Measurements from ENCODE around the gene RFC2. TPM values are rescaled to one million over a fixed set of nuclear protein-coding genes. Genes with fewer than 3 reads are reported as not detected.
A peak's percentile ranks its signal among the peaks of the same experiment; 100 is the strongest.
"Not testable (repeated sequence)": the region's sequence is repeated elsewhere in the genome, so short reads cannot be mapped to it uniquely, and the experiment has no call there.

The RFC2 gene
- total and polyA plus RNA-seq, 4 experiments from 2014 or later, result 15.7 to 32.3 (median 19.2) TPM

- Mint-ChIP-seq H3K27ac (peak overlapping the region in 5 of 7 donors; percentile 15 to 57 (median 50)), H3K9me3 (no peaks in the 10 kb centered on the region), H3K4me1 (peaks cover 9 to 19% (median 13%) of the 10 kb centered on the region in 4 donors), H3K4me3 (peak overlapping the region; percentile 20 to 66 (median 56)), H3K27me3 (no peaks in the 10 kb centered on the region), H3K36me3 (no peaks in the 10 kb centered on the region)
- POLR2A ChIA-PET (ENCODE audit: partially characterized antibody), result interaction anchor here (0.9 kb wide), 1 partner anchor 11 kb away, joined by 3 read pairs; no protein-coding TSS in a partner anchor
- CTCF ChIA-PET (ENCODE audit: partially characterized antibody), result interaction anchor here (2.7 to 3.0 kb wide), 2 partner anchors 9 to 11 kb away, joined by 10 to 14 read pairs; no protein-coding TSS in a partner anchor
- H3K4me3 ChIP-seq (ENCODE audit: low read length in 2 of 2), result no peak overlapping the region
- DNase-seq, result no peak
- no peaks in the 10 kb centered on the region for H3K9me3 ChIP-seq (ENCODE audit: control insufficient read depth in 1 of 2, low read length in 2 of 2)
- H3K4me1 ChIP-seq (ENCODE audit: insufficient read depth, low read length), result peaks cover 9% of the 10 kb centered on the region
- H3K27me3 ChIP-seq (ENCODE audit: insufficient read depth, low read length), result no peaks in the 10 kb centered on the region
- intact Hi-C loops (cut with micrococcal nuclease), result no loop called here
- no peak overlapping the region for H3K27ac ChIP-seq (ENCODE audit: low read depth, low read length)
- H3K36me3 ChIP-seq (ENCODE audit: insufficient read depth, low read length), result no peaks in the 10 kb centered on the region
Measured at GRCh38 chr7:74217455-74218342, 36.5 kb downstream of the RFC2 start.

- CTCF ChIA-PET (ENCODE audit: partially characterized antibody), result interaction anchor here (2.7 to 3.0 kb wide), 2 partner anchors 8 to 10 kb away, joined by 10 to 14 read pairs; no protein-coding TSS in a partner anchor
- no peaks in the 10 kb centered on the region for H3K36me3 Mint-ChIP-seq
- peak overlapping the region in 1 of 7 donors; percentile 31 for H3K27ac Mint-ChIP-seq
- DNase-seq, result no peak
- Histone ChIP-seq H3K4me3 (ENCODE audit: low read length in 2 of 2) (no peak overlapping the region), H3K27ac (ENCODE audit: low read depth, low read length) (no peak overlapping the region), H3K36me3 (ENCODE audit: insufficient read depth, low read length) (no peaks in the 10 kb centered on the region), H3K9me3 (ENCODE audit: control insufficient read depth in 1 of 2, low read length in 2 of 2) (no peaks in the 10 kb centered on the region), H3K27me3 (ENCODE audit: insufficient read depth, low read length) (no peaks in the 10 kb centered on the region), H3K4me1 (ENCODE audit: insufficient read depth, low read length) (peaks cover 9% of the 10 kb centered on the region)
- H3K4me1 Mint-ChIP-seq, result peaks cover 9 to 19% (median 13%) of the 10 kb centered on the region in 4 donors
- POLR2A ChIA-PET (ENCODE audit: partially characterized antibody), result no interaction called here
- intact Hi-C loops (cut with micrococcal nuclease), result no loop called here
- no peak overlapping the region for H3K4me3 Mint-ChIP-seq
- no peaks in the 10 kb centered on the region for H3K9me3 Mint-ChIP-seq
- H3K27me3 Mint-ChIP-seq, result no peaks in the 10 kb centered on the region
Measured at GRCh38 chr7:74216361-74216761, 37.8 kb downstream of the RFC2 start.

- Histone ChIP-seq H3K4me3 (ENCODE audit: low read length in 2 of 2) (no peak overlapping the region), H3K9me3 (ENCODE audit: control insufficient read depth in 1 of 2, low read length in 2 of 2) (no peaks in the 10 kb centered on the region), H3K36me3 (ENCODE audit: insufficient read depth, low read length) (no peaks in the 10 kb centered on the region), H3K27me3 (ENCODE audit: insufficient read depth, low read length) (no peaks in the 10 kb centered on the region), H3K4me1 (ENCODE audit: insufficient read depth, low read length) (peaks cover 9% of the 10 kb centered on the region), H3K27ac (ENCODE audit: low read depth, low read length) (no peak overlapping the region)
- ChIA-PET CTCF (ENCODE audit: partially characterized antibody) (no interaction called here), POLR2A (ENCODE audit: partially characterized antibody) (no interaction called here)
- Mint-ChIP-seq H3K9me3 (no peaks in the 10 kb centered on the region), H3K27me3 (no peaks in the 10 kb centered on the region), H3K4me3 (no peak overlapping the region), H3K27ac (no peak overlapping the region), H3K4me1 (peaks cover 9 to 19% (median 13%) of the 10 kb centered on the region in 4 donors), H3K36me3 (no peaks in the 10 kb centered on the region)
- intact Hi-C loops (cut with micrococcal nuclease), result no loop called here
- no peak for DNase-seq
Measured at GRCh38 chr7:74215921-74216320, 38.3 kb downstream of the RFC2 start.

- Histone ChIP-seq H3K4me3 (ENCODE audit: low read length in 2 of 2) (no peak overlapping the region), H3K9me3 (ENCODE audit: control insufficient read depth in 1 of 2, low read length in 2 of 2) (no peaks in the 10 kb centered on the region), H3K4me1 (ENCODE audit: insufficient read depth, low read length) (peaks cover 12% of the 10 kb centered on the region), H3K27ac (ENCODE audit: low read depth, low read length) (no peak overlapping the region), H3K27me3 (ENCODE audit: insufficient read depth, low read length) (no peaks in the 10 kb centered on the region), H3K36me3 (ENCODE audit: insufficient read depth, low read length) (no peaks in the 10 kb centered on the region)
- CTCF ChIA-PET (ENCODE audit: partially characterized antibody), result no interaction called here
- POLR2A ChIA-PET (ENCODE audit: partially characterized antibody), result no interaction called here
- Mint-ChIP-seq H3K4me3 (no peak overlapping the region), H3K36me3 (no peaks in the 10 kb centered on the region), H3K27ac (no peak overlapping the region), H3K4me1 (peaks cover 9 to 19% (median 13%) of the 10 kb centered on the region in 4 donors), H3K9me3 (no peaks in the 10 kb centered on the region), H3K27me3 (no peaks in the 10 kb centered on the region)
- intact Hi-C loops (cut with micrococcal nuclease), result no loop called here
- DNase-seq, result no peak
Measured at GRCh38 chr7:74214816-74215630, 39.2 kb downstream of the RFC2 start.

GRCh38 chr7:74212661-74213060 lies 41.5 kb downstream of the RFC2 start:
- Histone ChIP-seq H3K4me1 (ENCODE audit: insufficient read depth, low read length) (peaks cover 14% of the 10 kb centered on the region), H3K4me3 (ENCODE audit: low read length in 2 of 2) (no peak overlapping the region), H3K36me3 (ENCODE audit: insufficient read depth, low read length) (no peaks in the 10 kb centered on the region), H3K9me3 (ENCODE audit: control insufficient read depth in 1 of 2, low read length in 2 of 2) (no peaks in the 10 kb centered on the region), H3K27me3 (ENCODE audit: insufficient read depth, low read length) (no peaks in the 10 kb centered on the region), H3K27ac (ENCODE audit: low read depth, low read length) (no peak overlapping the region)
- no peak for DNase-seq
- H3K4me3 Mint-ChIP-seq, result no peak overlapping the region
- H3K27me3 Mint-ChIP-seq, result no peaks in the 10 kb centered on the region
- POLR2A ChIA-PET (ENCODE audit: partially characterized antibody), result no interaction called here
- H3K9me3 Mint-ChIP-seq, result no peaks in the 10 kb centered on the region
- no peak overlapping the region for H3K27ac Mint-ChIP-seq
- peaks cover 8 to 22% (median 14%) of the 10 kb centered on the region in 4 donors for H3K4me1 Mint-ChIP-seq
- intact Hi-C loops (cut with micrococcal nuclease), result no loop called here
- CTCF ChIA-PET (ENCODE audit: partially characterized antibody), result interaction anchor here (4.5 kb wide), 1 partner anchor 188 kb away, joined by 20 read pairs; no protein-coding TSS in a partner anchor
- no peaks in the 10 kb centered on the region for H3K36me3 Mint-ChIP-seq

GRCh38 chr7:74208241-74208640 lies 46.0 kb downstream of the RFC2 start:
- peaks cover 16% of the 10 kb centered on the region for H3K4me1 ChIP-seq (ENCODE audit: insufficient read depth, low read length)
- H3K36me3 ChIP-seq (ENCODE audit: insufficient read depth, low read length); H3K9me3 Mint-ChIP-seq; H3K27me3 ChIP-seq (ENCODE audit: insufficient read depth, low read length); H3K4me3 ChIP-seq (ENCODE audit: low read length in 2 of 2); H3K27me3 Mint-ChIP-seq; H3K27ac ChIP-seq (ENCODE audit: low read depth, low read length); DNase-seq; H3K4me3 Mint-ChIP-seq; H3K9me3 ChIP-seq (ENCODE audit: control insufficient read depth in 1 of 2, low read length in 2 of 2); H3K36me3 Mint-ChIP-seq; POLR2A ChIA-PET (ENCODE audit: partially characterized antibody): not testable (repeated sequence)
- intact Hi-C loops (cut with micrococcal nuclease), result loop anchor here (10.0 kb wide), 1 partner anchor 357 kb away; no protein-coding TSS in a partner anchor
- H3K4me1 Mint-ChIP-seq, result peaks cover 7 to 21% (median 10%) of the 10 kb centered on the region in 4 donors
- H3K27ac Mint-ChIP-seq, result peak overlapping the region in 1 of 7 donors; percentile 24
- CTCF ChIA-PET (ENCODE audit: partially characterized antibody), result interaction anchor here (1.1 to 7.1 kb wide), 7 partner anchors 10 to 220 kb away, joined by 3 to 174 read pairs (median 14); no protein-coding TSS in a partner anchor

Measured in CD4-positive, alpha-beta memory T cell (primary cell).